H1 (cell line): ENCODE measurements around the gene CERS1.

ENCODE experiments used
- EZH2 ChIP-seq: fragments of 200-600 bp; sonication (generic); IDR thresholded peaks from 2 replicates; pipeline ENCODE4 v1.7.1; 2012; ENCODE audit warnings: low read depth, mild to moderate bottlenecking, moderate library complexity, low read length, inconsistent platforms; ENCODE audit not compliant: severe bottlenecking
- GABPA ChIP-seq: IDR thresholded peaks from 2 replicates; pipeline ENCODE4 v1.6.1; 2011; ENCODE audit warnings: mild to moderate bottlenecking, low read length, moderate library complexity, borderline replicate concordance; ENCODE audit not compliant: insufficient read depth
- MAX ChIP-seq: IDR thresholded peaks from 2 replicates; pipeline ENCODE4 v1.6.1; 2012; ENCODE audit warnings: inconsistent platforms

GRCh38 chr19:18867199-18867598 lies 28.8 kb downstream of the CERS1 start:
- TF ChIP-seq EZH2: no peak
- no peak for TF ChIP-seq GABPA
- no peak for TF ChIP-seq MAX
